Thyroid gland (tissue), 4 donors: ENCODE data around the gene CACNA1S.

Source experiments
- CTCF ChIP-seq, 6 experiments: fragments of 200-600 bp in 3 of 6; fragments of 450-650 bp in 3 of 6; sonication (generic) in 3 of 6; IDR thresholded peaks; one replicate each; pipeline ENCODE4 v1.5.1; 2016 to 2019; ENCODE audit warnings: antibody characterized with exemption in 6 of 6, mild to moderate bottlenecking in 2 of 6, inconsistent platforms in 1 of 6, moderate library complexity in 1 of 6
- POLR2A ChIP-seq, 2 donors: fragments of 450-650 bp; IDR thresholded peaks; one replicate each; pipeline ENCODE4 v1.6.1; 2017; ENCODE audit warnings: antibody characterized with exemption in 2 of 2, mild to moderate bottlenecking in 2 of 2, moderate library complexity in 1 of 2

- TF ChIP-seq CTCF (IDR thresholded peaks at IDR 0.05) (no peak), POLR2A (IDR thresholded peaks at IDR 0.05) (no peak)
Observed at GRCh38 chr1:201061886-201062285, 50.3 kb downstream of the CACNA1S start.
